ENCODE measurements around the gene BORCS8. TPM values are rescaled to one million over a fixed set of nuclear protein-coding genes. Genes with fewer than 3 reads are reported as not detected.

Gene BORCS8
- total and polyA plus RNA-seq, 2 of the 13 experiments (the other 11 are each of a cell fraction or from before 2014, with no cell fraction given), result 9.6 to 13.3 TPM

- TF ChIP-seq CSRNP2 (CRISPR knock-in tag; conservative IDR thresholded peaks at IDR 0.05; ENCODE audit: low read depth) (no peak), ZNF10 (CRISPR knock-in tag; IDR thresholded peaks at IDR 0.05; ENCODE audit: borderline replicate concordance, low read depth) (no peak), ZFP91 (CRISPR knock-in tag; IDR thresholded peaks at IDR 0.05; ENCODE audit: borderline replicate concordance) (no peak), ZFY (CRISPR knock-in tag; IDR thresholded peaks at IDR 0.05) (peak; percentile 42; the same call in 1 of the 2 replicates), SMARCE1 (IDR thresholded peaks at IDR 0.05; ENCODE audit: borderline replicate concordance) (no peak), ZMAT3 (CRISPR knock-in tag; conservative IDR thresholded peaks at IDR 0.05) (0 out of 2 replicates have a peak, but pooled peaks have one; percentile 54), GTF2F1 (IDR thresholded peaks at IDR 0.05; ENCODE audit: low read length) (no peak), GMEB2 (CRISPR knock-in tag; IDR thresholded peaks at IDR 0.05; ENCODE audit: low read depth) (no peak), ZNF274 (CRISPR knock-in tag; IDR thresholded peaks at IDR 0.05) (0 out of 2 replicates have a peak, but pooled peaks have one; percentile 54), PBX2 (CRISPR knock-in tag; IDR thresholded peaks at IDR 0.05) (no peak), ZBTB42 (CRISPR knock-in tag; IDR thresholded peaks at IDR 0.05) (no peak), ARID2 (CRISPR knock-in tag; IDR thresholded peaks at IDR 0.05; ENCODE audit: borderline replicate concordance) (no peak), ZBTB46 (CRISPR knock-in tag; IDR thresholded peaks at IDR 0.05; ENCODE audit: borderline replicate concordance) (no peak), GRHL1 (CRISPR knock-in tag; conservative IDR thresholded peaks at IDR 0.05) (no peak), FIP1L1 (IDR thresholded peaks at IDR 0.05; ENCODE audit: borderline replicate concordance, insufficient read depth, low read depth, low read length) (no peak)
These were observed 22.9 kb upstream of the BORCS8 start (continued) for GRCh38 chr19:19214892-19215291.
